KMS-11 (cell line): ENCODE results near the gene CRYZL1.

Experiments
- H2AFZ ChIP-seq: fragments of 200-600 bp; sonication (generic); 2 replicates; pipeline ENCODE4 v1.6.1; 2016; ENCODE audit warnings: antibody characterized with exemption, mixed run types, low read depth
- H3K27ac ChIP-seq: fragments of 200-600 bp; sonication (generic); 2 replicates; pipeline ENCODE4 v1.6.1; 2016; ENCODE audit warnings: mild to moderate bottlenecking, mixed run types
- H3K27me3 ChIP-seq: fragments of 200-600 bp; sonication (generic); 2 replicates; pipeline ENCODE4 v1.6.1; 2017; ENCODE audit warnings: mild to moderate bottlenecking, low read depth, mixed run types, moderate library complexity; ENCODE audit not compliant: insufficient read depth
- H3K36me3 ChIP-seq: fragments of 200-600 bp; sonication (generic); 2 replicates; pipeline ENCODE4 v1.6.1; 2017; ENCODE audit warnings: mild to moderate bottlenecking, mixed run types; ENCODE audit not compliant: insufficient read depth
- H3K4me1 ChIP-seq: fragments of 200-600 bp; sonication (generic); 2 replicates; pipeline ENCODE4 v1.6.1; 2016; ENCODE audit warnings: mild to moderate bottlenecking, low read depth, mixed run types; ENCODE audit not compliant: poor library complexity, severe bottlenecking
- H3K4me2 ChIP-seq: fragments of 200-600 bp; sonication (generic); 2 replicates; pipeline ENCODE4 v1.7.0; 2016; ENCODE audit warnings: mild to moderate bottlenecking, mixed run types
- H3K4me3 ChIP-seq: fragments of 200-600 bp; sonication (generic); IDR thresholded peaks from 2 replicates; pipeline ENCODE4 v1.6.1; 2017; ENCODE audit warnings: low read depth, low read length, mixed read lengths; ENCODE audit not compliant: insufficient read depth
- H3K79me2 ChIP-seq: fragments of 200-600 bp; sonication (generic); 2 replicates; pipeline ENCODE4 v1.6.1; 2016; ENCODE audit warnings: low read depth, mixed run types; ENCODE audit not compliant: insufficient read depth
- H3K9ac ChIP-seq: fragments of 200-600 bp; sonication (generic); 2 replicates; pipeline ENCODE4 v1.6.1; 2016; ENCODE audit warnings: mild to moderate bottlenecking, mixed run types
- H4K20me1 ChIP-seq: fragments of 200-600 bp; sonication (generic); 2 replicates; pipeline ENCODE4 v1.6.1; 2016; ENCODE audit warnings: mild to moderate bottlenecking, mixed run types; ENCODE audit not compliant: insufficient read depth
- CTCF ChIP-seq: fragments of 200-600 bp; sonication (generic); conservative IDR thresholded peaks from 2 replicates; pipeline ENCODE4 v1.6.1; 2017; ENCODE audit warnings: low read depth, mild to moderate bottlenecking, antibody characterized with exemption, low read length, moderate library complexity, mixed read lengths

Gene CRYZL1

GRCh38 chr21:33608559-33608958 is 33.0 kb downstream of the CRYZL1 start:
- no peaks in the 10 kb centered on the region for H3K27me3 ChIP-seq
- H2AFZ ChIP-seq = no peak overlapping the region
- H3K9ac ChIP-seq = no peak overlapping the region
- H3K4me1 ChIP-seq = no peaks in the 10 kb centered on the region
- no peak overlapping the region for H3K27ac ChIP-seq
- H3K4me2 ChIP-seq = no peak overlapping the region
- H3K79me2 ChIP-seq = no peaks in the 10 kb centered on the region
- H4K20me1 ChIP-seq = no peaks in the 10 kb centered on the region
- H3K4me3 ChIP-seq = no peak overlapping the region
- TF ChIP-seq CTCF = no peak
- no peaks in the 10 kb centered on the region for H3K36me3 ChIP-seq

- Histone ChIP-seq H3K79me2 (no peaks in the 10 kb centered on the region), H3K4me1 (no peaks in the 10 kb centered on the region), H3K36me3 (no peaks in the 10 kb centered on the region), H2AFZ (no peak overlapping the region), H3K4me2 (no peak overlapping the region), H3K4me3 (no peak overlapping the region), H4K20me1 (no peaks in the 10 kb centered on the region), H3K27ac (no peak overlapping the region), H3K9ac (no peak overlapping the region), H3K27me3 (no peaks in the 10 kb centered on the region)
- TF ChIP-seq CTCF = no peak
Measured at GRCh38 chr21:33598051-33598450, 43.5 kb downstream of the CRYZL1 start.

- Histone ChIP-seq H3K27ac (peak within 1 kb of the TSS; percentile 48), H2AFZ (peak within 1 kb of the TSS; percentile 75), H3K4me2 (peak within 1 kb of the TSS; percentile 92), H3K79me2 (peaks cover 30% of the 10 kb centered on the region; the same call in 1 of the 2 replicates), H3K9ac (peak within 1 kb of the TSS; percentile 82), H3K27me3 (no peaks in the 10 kb centered on the region), H3K36me3 (peaks cover 5% of the 10 kb centered on the region; the same call in 1 of the 2 replicates), H3K4me1 (peaks cover 16% of the 10 kb centered on the region), H3K4me3 (peak within 1 kb of the TSS; percentile 54), H4K20me1 (no peaks in the 10 kb centered on the region)
- TF ChIP-seq CTCF = no peak
Measured at GRCh38 chr21:33588485-33589335, 52.8 kb downstream of the CRYZL1 start, which contains the start of gene DONSON. TSS of gene DONSON (minus strand) at chr21:33588684. CDS start at chr21:33588641, 43 bp downstream.

GRCh38 chr21:33587792-33588484 is 53.6 kb downstream of the CRYZL1 start:
- H3K9ac ChIP-seq = peak overlapping the region; percentile 82
- peak overlapping the region; percentile 75 for H2AFZ ChIP-seq
- peak overlapping the region; percentile 54 for H3K4me3 ChIP-seq
- no peaks in the 10 kb centered on the region for H3K27me3 ChIP-seq
- H3K27ac ChIP-seq = peak overlapping the region; percentile 48
- peaks cover 5% of the 10 kb centered on the region; the same call in 1 of the 2 replicates for H3K36me3 ChIP-seq
- peaks cover 30% of the 10 kb centered on the region; the same call in 1 of the 2 replicates for H3K79me2 ChIP-seq
- TF ChIP-seq CTCF = no peak
- no peaks in the 10 kb centered on the region for H4K20me1 ChIP-seq
- peak overlapping the region; percentile 86 for H3K4me2 ChIP-seq
- H3K4me1 ChIP-seq = peaks cover 16% of the 10 kb centered on the region
